SU-DHL-6 (cell line): ENCODE results near the gene OR6X1.

Experiments
- H2AFZ ChIP-seq: fragments of 200-600 bp; sonication (generic); 2 replicates; pipeline ENCODE4 v1.6.1; 2014; ENCODE audit warnings: low read depth, mild to moderate bottlenecking, moderate library complexity, mixed read lengths, antibody characterized with exemption, low read length; ENCODE audit not compliant: severe bottlenecking
- H3F3A ChIP-seq: fragments of 200-600 bp; shearing (Covaris generic); 2 replicates; pipeline ENCODE4 v1.6.0; 2016; ENCODE audit warnings: antibody characterized with exemption, mild to moderate bottlenecking; ENCODE audit not compliant: insufficient read depth
- H3K27ac ChIP-seq: fragments of 200-600 bp; sonication (generic); 2 replicates; pipeline ENCODE4 v1.5.1; 2016; ENCODE audit warnings: low read depth, mild to moderate bottlenecking, low read length, moderate library complexity, mixed read lengths
- H3K27me3 ChIP-seq: fragments of 200-600 bp; sonication (generic), shearing (Covaris generic); 2 replicates; pipeline ENCODE4 v1.6.0; 2014; ENCODE audit warnings: mild to moderate bottlenecking, low read length
- H3K36me3 ChIP-seq: fragments of 200-600 bp; sonication (generic); 2 replicates; pipeline ENCODE4 v1.6.1; 2014; ENCODE audit warnings: mild to moderate bottlenecking, low read length, mixed read lengths
- H3K4me2 ChIP-seq: fragments of 300-600, 200-600 bp; shearing (Covaris generic), sonication (generic); 2 replicates; pipeline ENCODE4 v1.6.0; 2014; ENCODE audit warnings: low read length, low read depth, mild to moderate bottlenecking; ENCODE audit not compliant: poor library complexity, severe bottlenecking
- H3K4me3 ChIP-seq: fragments of 200-600 bp; sonication (generic); 2 replicates; pipeline ENCODE4 v1.5.1; 2014; ENCODE audit warnings: antibody characterized with exemption, low read length, mild to moderate bottlenecking, mixed read lengths; ENCODE audit not compliant: insufficient read depth, poor library complexity, severe bottlenecking
- H3K79me2 ChIP-seq: fragments of 200-600 bp; sonication (generic); 2 replicates; pipeline ENCODE4 v1.6.1; 2014; ENCODE audit warnings: mild to moderate bottlenecking, low read length, moderate library complexity; ENCODE audit not compliant: insufficient read depth
- H3K9ac ChIP-seq: fragments of 200-600 bp; sonication (generic); 2 replicates; pipeline ENCODE4 v1.7.0; 2014; ENCODE audit warnings: mild to moderate bottlenecking, low read length
- H3K9me2 ChIP-seq: fragments of 200-600 bp; sonication (generic); replicated peaks from 2 replicates; pipeline ENCODE4 v1.6.1; 2014; ENCODE audit warnings: low read length; ENCODE audit not compliant: insufficient read depth
- H3K9me3 ChIP-seq: fragments of 200-600 bp; sonication (generic); 2 replicates; pipeline ENCODE4 v1.6.1; 2014; ENCODE audit warnings: low read length, mixed read lengths; ENCODE audit not compliant: insufficient read depth
- H4K20me1 ChIP-seq: fragments of 200-600 bp; sonication (generic); 2 replicates; pipeline ENCODE4 v1.6.1; 2014; ENCODE audit warnings: low read depth, mild to moderate bottlenecking, antibody characterized with exemption, low read length, moderate library complexity, mixed read lengths
- CTCF ChIP-seq: fragments of 200-600 bp; sonication (generic); IDR thresholded peaks from one replicate; pipeline ENCODE4 v1.5.1; 2017; ENCODE audit warnings: antibody characterized with exemption, mild to moderate bottlenecking, low read length, moderate library complexity; ENCODE audit not compliant: insufficient read depth, poor library complexity, severe bottlenecking
- EZH2phosphoT487 ChIP-seq: fragments of 200-600 bp; sonication (generic), shearing (Covaris generic); conservative IDR thresholded peaks from 2 replicates; pipeline ENCODE4 v1.6.1; 2018; ENCODE audit warnings: mild to moderate bottlenecking, antibody characterized with exemption, low read length, moderate library complexity, mixed read lengths

Gene OR6X1

GRCh38 chr11:123760894-123761293, 6.6 kb upstream of the OR6X1 start:
- Histone ChIP-seq H3K4me2 (no peak overlapping the region), H3K79me2 (no peaks in the 10 kb centered on the region), H2AFZ (no peak overlapping the region), H3K9me3 (no peaks in the 10 kb centered on the region), H3K9me2 (no peaks in the 10 kb centered on the region), H3F3A (no peaks in the 10 kb centered on the region), H3K27ac (no peak overlapping the region), H3K9ac (no peak overlapping the region), H4K20me1 (no peaks in the 10 kb centered on the region), H3K36me3 (no peaks in the 10 kb centered on the region), H3K4me3 (no peak overlapping the region), H3K27me3 (0 out of 2 replicates have a peak, but pooled peaks cover 2% of the 10 kb centered on the region)
- no peak for TF ChIP-seq CTCF
- TF ChIP-seq EZH2phosphoT487, result no peak

- Histone ChIP-seq H3K9ac (no peak overlapping the region), H3K36me3 (no peaks in the 10 kb centered on the region), H3K9me3 (no peaks in the 10 kb centered on the region), H3K79me2 (no peaks in the 10 kb centered on the region), H4K20me1 (no peaks in the 10 kb centered on the region), H2AFZ (no peak overlapping the region), H3K9me2 (no peaks in the 10 kb centered on the region), H3K4me2 (no peak overlapping the region), H3F3A (no peaks in the 10 kb centered on the region), H3K27ac (no peak overlapping the region), H3K27me3 (peaks cover 2% of the 10 kb centered on the region; the same call in 1 of the 2 replicates), H3K4me3 (no peak overlapping the region)
- TF ChIP-seq EZH2phosphoT487 (no peak), CTCF (no peak)
These were observed 3.7 kb upstream of the OR6X1 start for GRCh38 chr11:123757976-123758375.

DNA sequence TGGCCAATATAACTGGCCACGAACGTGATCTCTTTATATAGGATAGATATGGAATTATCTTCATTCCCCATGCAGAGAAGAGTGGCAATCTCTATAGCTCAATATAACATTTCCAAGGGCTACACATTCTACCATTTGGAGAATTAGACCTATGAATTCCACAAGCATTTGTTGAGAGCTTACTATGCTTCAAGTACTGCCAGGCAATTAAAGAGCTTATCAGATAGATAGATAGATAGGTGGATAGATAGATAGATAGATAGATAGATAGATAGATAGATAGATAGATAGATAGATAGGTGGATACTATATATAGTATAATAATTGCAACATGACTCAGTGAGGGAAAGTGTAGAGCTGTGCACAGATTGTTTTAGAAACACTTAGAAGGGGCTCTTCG, 1.5 kb upstream of the OR6X1 start:
- Histone ChIP-seq H3K9me3 (no peaks in the 10 kb centered on the region), H3K4me2 (no peak overlapping the region), H3K4me3 (no peak overlapping the region), H3K27me3 (peaks cover 2% of the 10 kb centered on the region; the same call in 1 of the 2 replicates), H3K79me2 (no peaks in the 10 kb centered on the region), H3K9me2 (no peaks in the 10 kb centered on the region), H3F3A (no peaks in the 10 kb centered on the region), H4K20me1 (no peaks in the 10 kb centered on the region), H3K27ac (no peak overlapping the region), H3K36me3 (no peaks in the 10 kb centered on the region), H3K9ac (no peak overlapping the region), H2AFZ (no peak overlapping the region)
- no peak for TF ChIP-seq EZH2phosphoT487
- TF ChIP-seq CTCF, result no peak

DNA sequence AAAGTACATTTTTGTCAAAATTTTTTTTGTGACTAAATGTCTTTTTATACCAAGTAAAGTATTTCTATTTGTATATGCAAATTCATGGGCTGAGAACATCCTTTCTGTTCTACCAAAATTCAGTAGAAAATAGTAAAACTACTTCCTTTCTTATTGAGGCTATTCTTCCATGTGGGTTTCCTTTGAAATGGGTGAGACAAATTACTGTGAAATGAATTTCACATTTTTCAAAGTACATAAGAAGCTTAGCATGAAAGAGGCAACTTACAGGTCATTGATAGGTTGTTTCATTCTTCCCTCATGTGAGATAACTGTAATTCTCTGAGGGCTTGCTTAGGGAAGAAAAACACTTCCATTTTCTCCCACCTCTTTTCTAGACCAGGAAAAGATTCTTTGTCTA, 1.0 kb upstream of the OR6X1 start:
- TF ChIP-seq EZH2phosphoT487 (no peak), CTCF (no peak)
- no peaks in the 10 kb centered on the region for H4K20me1 ChIP-seq
- H3K36me3 ChIP-seq, result no peaks in the 10 kb centered on the region
- peaks cover 2% of the 10 kb centered on the region; the same call in 1 of the 2 replicates for H3K27me3 ChIP-seq
- H3K79me2 ChIP-seq, result no peaks in the 10 kb centered on the region
- H3K27ac ChIP-seq, result no peak overlapping the region
- no peak overlapping the region for H3K4me3 ChIP-seq
- H3F3A ChIP-seq, result no peaks in the 10 kb centered on the region
- no peak overlapping the region for H3K9ac ChIP-seq
- no peak overlapping the region for H3K4me2 ChIP-seq
- H2AFZ ChIP-seq, result no peak overlapping the region
- no peaks in the 10 kb centered on the region for H3K9me3 ChIP-seq
- no peaks in the 10 kb centered on the region for H3K9me2 ChIP-seq
